ENCODE results near the gene CXXC5.

The CXXC5 gene

DNA sequence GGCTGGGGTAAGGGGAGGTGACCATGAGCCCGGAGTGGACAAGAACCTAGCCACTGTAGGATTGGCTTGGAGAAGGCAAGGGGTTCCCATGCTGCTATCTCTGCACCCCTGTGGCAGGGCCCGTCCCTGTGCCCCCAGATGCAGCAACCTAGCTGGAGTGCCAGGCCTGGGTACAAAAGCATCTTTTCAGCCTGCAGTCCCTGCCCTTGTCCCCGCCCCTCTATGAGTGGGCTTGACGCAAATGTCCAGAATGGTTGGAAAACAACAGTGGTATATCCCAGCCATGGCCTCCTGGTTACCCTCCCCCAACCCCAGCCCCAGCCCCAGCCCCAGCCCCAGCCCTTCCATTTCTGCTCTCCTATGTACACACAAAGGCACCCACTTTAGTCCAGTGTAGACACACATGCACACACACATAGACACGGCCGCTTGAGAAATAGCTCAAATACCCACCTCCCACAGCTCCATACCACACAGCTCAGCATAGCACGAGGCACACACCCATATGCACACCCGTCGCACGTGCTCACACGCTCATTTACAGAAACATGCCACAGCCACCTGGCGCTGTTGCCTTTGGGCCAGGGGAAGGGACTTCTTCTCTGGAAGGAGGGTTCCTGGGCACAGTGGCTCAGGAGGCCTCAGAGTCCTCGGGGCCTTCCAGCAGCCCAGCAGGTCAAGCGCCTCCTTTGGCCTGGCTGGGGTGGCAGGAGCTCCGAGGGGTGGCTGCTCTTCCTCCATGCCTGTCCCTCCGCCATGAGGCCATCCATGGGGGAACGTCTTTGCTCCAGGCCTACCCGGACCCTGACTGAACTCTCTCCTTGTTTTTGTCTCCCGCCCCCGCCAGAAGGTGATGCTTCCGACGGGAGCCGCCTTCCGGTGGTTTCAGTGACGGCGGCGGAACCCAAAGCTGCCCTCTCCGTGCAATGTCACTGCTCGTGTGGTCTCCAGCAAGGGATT, 34.1 kb downstream of the CXXC5 start:
- no peak for DNase-seq (ENCODE audit: low read depth)

DNA sequence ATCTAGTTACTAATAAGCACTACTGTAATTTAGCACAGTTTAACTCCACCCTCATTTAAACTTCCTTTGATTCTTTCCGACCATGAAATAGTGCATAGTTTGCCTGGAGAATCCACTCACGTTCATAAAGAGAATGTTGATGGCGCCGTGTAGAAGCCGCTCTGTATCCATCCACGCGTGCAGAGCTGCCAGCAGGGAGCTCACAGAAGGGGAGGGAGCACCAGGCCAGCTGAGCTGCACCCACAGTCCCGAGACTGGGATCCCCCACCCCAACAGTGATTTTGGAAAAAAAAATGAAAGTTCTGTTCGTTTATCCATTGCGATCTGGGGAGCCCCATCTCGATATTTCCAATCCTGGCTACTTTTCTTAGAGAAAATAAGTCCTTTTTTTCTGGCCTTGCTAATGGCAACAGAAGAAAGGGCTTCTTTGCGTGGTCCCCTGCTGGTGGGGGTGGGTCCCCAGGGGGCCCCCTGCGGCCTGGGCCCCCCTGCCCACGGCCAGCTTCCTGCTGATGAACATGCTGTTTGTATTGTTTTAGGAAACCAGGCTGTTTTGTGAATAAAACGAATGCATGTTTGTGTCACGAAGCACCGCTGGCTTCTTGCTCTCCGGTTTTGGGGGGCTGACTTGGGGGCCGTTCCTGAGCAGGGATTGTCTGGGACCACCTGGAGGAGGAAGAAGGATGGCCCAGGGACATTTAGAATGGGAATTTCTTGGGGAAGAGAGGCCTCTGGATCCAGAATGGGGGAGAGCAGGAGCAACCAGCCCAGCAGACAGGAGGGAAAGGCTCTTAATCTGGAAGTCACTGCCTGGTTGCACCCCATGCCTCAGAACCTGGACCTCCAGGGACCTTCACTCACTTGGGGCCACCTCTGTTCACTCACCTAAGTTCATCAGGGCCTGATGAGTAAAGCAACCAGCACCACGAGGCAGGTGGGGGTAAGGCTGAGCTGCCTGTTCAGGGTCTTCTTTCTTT, 35.4 kb downstream of the CXXC5 start:
- no peak for DNase-seq (ENCODE audit: low read depth)

DNA sequence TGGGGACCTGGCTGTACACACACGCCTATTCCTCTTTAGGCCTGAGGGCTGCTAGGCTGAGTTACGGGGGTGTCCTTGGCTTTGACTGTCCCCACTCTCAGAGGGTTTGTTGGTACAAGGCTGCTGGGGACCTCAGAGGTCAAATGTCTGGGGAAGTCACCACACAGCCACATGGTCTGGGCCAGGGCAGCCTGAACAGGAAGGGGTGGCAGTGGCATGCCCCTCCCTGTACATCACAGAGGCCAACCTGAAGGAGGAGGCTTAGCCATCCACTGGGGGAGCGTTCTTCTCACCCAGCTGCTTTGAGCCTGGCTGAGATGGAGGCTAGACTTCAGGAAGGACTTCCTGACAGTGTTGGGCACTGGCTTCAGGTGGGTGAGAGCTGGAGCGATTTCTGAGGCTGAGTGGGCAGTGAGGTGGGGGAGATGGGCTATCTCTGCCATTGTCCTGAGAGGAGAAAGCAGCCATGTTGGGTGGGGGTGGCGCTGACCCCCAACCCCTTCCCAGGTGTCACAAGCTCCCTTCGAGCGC, 36.3 kb downstream of the CXXC5 start:
- DNase-seq (ENCODE audit: low read depth), result no peak

DNA sequence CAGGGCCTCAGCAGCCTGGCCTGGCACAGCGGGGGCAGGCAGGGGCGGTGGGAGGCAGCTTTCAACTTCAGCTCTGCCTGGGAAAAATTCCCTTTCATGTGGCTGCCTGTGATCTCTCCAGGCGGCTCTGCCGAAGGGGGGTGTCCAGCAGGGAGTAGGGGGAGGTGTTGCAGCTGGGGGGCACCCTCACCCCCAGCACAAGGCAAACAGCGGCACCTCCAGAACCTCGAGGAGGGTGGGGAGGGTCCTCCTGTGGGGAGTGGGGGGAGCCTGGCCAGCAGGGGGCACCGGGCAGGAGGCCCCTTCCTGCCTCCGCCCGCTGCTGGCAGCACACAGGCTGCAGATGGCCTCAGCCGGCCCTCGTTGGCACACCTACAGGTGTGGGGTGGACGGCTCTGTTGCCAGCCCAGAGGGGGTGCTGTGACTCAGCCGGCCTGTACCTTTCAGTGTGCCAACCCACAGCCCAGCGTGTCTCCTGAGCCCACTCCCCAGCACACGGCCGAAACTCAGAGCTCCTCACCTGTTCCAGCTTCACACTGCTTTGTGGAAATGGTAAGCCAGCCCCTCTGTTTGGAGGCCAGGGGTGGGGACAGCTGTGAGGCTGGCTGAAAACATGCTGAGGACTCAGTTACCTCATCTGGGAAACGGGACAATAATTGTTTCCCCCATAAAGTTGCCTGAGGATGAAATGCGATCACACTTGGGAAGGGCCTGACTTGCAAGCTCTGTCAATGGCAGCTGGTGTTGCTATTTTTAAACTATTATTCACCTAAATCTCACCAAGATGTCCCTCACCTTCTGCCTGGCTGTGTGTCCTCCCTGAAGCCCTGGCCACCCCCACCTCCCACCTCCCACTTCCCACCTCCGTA, 37.0 kb downstream of the CXXC5 start:
- DNase-seq (ENCODE audit: low read depth), result no peak

DNA sequence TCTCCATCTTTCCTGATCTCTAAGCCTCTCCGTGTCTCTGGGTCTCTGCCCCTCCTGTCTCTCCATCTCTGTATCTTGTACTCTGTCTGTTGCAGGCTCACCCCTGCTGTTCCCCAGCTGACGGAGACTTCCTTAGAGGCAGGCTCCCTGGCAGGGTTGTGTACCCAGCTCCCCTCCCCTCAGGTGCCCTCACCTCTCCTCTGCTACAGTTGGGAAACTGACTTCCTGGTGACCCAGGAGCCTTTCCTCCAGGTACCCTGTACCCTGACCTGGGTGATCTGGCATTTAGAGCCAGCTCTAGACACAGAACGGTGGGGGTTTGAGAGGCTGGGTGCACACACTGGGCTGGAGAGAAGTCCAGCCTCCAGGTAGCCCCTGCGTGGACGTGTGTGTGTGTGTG, 37.7 kb downstream of the CXXC5 start:
- DNase-seq (ENCODE audit: low read depth), result no peak

DNA sequence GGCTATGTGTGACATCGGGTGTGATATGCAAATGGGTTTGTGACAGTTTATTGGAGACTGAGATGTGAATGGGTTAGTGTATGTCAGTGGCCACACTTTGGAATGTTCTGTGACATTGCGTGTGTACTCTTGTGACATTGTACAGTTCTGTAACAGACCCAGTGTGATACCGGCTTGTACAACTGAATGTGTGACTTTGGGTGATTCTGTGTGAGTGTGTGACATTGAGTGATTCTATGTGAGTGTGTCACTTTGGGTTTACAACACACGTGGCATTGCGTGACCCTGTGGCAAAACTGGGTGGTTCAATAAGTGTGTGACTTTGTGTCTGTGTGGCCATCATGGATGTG, 38.2 kb downstream of the CXXC5 start:
- no peak for DNase-seq (ENCODE audit: low read depth)

DNA sequence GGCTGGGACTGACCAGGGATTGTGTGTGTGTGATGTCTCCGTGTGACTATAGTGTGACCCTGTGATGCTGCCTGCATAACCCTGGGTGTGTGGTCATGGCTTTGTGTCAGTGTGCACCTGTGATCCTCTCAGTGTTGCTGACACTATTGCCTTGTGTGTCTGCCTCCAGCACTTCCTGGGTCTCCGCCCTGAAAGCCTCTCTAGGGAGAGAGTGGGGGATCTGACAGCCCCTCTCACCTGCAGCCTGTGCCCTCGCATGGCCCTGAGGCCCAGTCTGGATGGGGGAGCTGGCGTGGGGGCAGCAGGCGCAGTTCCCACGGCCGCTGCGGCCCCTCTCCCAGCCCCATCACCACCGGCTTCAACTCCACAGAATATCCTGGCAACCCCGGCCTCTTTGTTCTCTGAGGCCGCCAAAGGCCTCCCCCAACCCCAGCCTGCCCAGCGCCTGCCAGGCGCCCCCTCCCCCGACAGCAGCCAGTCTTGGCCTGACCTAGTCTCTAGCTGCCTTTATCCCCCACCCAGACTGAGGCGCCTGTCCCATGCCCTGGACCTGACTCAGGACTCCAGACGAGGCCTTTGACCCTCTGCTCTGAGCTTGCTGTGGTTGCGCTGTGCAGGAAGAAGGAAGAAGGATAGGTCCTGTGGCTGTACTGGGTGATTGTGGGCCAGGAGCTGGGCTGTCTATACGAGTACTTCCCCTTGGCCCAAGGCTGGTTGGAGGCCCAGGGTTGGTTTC, 38.7 kb downstream of the CXXC5 start:
- DNase-seq (ENCODE audit: low read depth), result no peak

DNA sequence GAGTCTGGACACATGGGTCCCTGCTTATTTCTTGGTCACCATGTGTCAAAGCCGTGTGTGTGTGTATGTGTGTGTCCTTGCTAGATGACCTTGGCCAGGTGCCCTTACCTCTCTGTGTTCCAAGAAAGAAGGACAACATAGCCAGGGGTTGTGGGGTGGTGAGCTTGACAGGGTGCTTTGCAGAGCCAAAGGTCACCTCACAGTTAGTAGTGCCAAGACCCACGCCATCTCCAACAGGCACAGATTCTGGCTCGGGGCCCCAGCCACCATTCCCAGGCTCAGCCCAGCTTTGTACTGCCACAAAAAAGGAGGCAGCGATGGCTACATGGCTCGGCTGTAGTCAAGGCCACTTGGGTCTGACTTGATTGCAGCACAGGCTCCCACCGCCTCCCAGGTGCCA, 39.5 kb downstream of the CXXC5 start:
- no peak for DNase-seq (ENCODE audit: low read depth)

DNA sequence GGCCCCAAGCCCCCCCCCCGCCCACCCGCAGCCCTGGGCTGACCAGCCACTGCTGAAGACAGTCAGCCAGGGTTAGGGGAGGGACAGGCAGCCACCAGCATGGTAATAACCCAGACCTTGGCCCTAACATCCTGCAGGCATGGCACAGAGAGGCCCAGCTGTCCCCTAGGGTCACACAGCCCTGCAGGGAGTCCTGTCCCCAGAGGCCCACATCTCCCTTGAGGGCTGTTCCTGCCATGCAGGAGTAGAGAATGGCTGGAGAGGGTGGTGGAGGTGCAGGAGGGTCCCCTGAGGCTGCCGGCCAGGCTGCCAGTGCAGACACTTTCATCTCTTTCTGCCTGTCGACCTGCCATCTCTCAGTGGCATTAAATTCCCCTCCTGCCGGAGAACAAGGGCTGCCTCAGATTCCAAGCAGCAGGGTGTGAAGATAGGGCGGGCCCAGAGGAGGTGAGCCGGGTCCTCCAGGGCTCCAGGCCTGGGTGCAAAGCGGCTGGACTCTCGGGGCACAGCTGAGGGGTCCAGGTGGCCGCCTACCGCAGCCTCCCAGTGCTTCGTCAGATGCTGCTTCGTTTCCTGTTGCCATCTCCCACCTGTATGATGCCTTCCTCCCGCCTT, 40.0 kb downstream of the CXXC5 start:
- DNase-seq (ENCODE audit: low read depth), result no peak

DNA sequence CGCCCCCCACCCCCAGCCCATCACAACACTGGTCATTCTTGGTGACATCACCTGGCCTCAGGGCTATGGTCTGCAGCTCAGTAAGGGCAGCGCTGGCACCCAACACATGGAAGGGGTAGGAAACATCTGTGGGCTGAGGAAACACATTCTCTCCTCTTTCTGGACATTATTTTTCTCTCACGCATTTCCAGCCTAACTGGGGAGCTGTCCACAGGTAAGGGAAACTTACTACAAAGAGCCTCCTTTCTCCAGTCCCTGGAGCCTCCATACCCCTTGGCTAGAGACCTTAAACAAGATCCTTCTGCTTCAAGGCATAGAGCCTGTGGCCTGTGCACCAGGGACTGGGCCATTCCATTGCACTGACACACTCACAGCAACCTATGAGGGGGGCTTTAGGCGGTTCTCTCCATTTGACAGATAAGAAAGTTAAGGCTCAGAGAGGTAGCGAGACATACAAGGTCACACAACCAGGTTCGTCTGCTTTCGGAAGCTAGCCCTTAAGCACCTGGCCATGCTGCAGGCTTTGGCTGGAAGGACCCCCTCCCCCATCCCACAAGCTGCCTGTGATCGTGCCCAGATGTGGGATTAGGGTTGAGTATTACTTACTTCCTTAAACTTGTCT, 40.7 kb downstream of the CXXC5 start:
- no peak for DNase-seq (ENCODE audit: low read depth)

DNA sequence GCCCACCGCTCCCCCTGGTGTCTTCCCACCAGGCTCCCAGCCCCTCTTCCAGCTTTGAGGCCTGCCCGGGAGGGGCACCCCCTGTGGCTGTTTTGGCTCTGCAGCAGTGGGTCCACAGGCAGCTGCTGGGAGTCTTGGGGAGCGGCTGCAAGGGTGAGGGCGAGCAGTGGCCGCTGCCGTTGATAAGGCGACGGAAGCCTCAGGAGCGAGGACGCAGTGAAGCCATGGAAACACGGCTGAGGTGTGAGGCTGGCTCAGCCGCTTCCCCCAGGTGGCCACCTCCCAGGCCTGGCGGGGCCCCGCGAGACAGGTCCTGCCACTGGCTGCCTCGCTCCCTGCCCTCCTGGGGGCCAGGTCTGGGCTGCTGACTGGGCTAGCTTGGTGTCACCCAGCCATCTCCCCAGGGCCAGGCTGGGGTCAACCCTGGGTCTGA, 41.5 kb downstream of the CXXC5 start:
- DNase-seq (ENCODE audit: low read depth), result no peak

DNA sequence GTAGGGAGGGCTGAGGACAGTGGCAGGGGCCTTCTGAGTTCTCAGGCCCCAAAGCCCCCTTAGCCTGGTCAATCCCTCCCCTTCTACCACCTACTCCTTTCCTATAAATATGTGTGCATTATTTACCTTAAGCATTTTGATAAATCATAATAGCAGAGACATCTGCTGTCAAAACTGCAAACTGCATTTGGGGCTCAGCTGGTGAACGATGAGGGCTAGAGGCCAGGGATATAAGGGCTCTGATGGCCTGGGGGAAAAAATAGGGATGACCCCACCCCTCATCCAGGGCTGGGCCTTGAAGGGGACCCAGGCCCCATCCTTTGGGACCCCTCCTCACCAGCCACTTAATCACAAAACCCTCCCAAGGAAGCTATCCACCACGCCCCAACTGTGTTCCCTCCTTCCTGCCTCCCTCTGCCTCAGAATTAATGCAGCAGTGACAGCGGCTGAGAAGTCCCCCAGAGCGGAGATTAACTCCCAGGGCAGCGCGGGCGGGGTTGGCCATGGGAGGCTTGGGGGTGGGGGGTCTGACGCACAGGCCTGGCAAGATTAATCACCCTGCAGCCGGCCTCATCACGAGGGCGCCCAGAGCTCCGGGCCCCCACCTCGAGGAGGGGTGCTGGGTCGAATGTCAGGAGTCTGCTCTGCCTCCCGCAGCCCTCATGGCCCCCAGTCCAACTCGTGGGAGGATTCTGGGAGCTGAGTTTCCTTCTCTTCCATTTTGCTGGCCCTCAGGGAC, 42.1 kb downstream of the CXXC5 start:
- DNase-seq (ENCODE audit: low read depth), result no peak

DNA sequence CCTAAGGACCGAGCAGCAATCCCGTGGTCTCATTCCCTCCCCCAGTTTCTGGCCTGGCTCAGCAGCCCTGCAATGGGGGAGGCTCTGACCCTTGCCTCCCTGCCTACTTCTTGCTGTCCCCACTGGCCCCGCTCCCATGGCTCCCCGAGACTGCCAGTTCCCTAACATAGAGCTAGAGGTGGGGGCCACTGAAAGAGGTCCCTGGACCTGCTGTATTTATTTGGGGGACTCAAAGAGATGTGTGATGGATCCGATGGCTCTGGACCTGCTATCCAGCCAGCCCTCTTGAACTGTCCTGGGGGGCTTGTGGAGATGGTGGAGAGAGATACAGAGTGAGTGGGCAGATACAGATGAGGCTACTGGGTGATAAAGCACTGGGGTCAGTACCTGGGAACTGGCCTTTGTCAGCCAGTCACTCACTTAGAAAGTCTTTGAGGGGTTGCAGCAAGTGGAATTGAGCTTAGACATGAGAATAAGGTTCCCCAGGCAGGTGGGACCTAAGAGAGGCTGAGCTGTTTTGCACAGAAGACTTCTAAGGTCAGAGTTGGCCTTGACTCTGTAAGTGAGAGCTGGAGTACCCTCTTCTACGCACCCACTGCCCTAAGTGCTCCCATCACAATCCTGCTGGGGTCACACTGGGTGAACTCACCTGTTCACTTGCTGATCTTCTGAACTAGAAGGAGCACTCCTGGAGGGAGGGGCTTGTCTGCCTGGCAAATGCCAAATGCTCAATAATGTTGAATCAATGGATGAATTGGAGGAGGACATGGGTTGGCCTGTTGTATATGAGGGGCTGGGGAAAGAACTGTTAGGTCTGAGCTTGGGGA, 42.9 kb downstream of the CXXC5 start:
- DNase-seq (ENCODE audit: low read depth), result no peak

DNA sequence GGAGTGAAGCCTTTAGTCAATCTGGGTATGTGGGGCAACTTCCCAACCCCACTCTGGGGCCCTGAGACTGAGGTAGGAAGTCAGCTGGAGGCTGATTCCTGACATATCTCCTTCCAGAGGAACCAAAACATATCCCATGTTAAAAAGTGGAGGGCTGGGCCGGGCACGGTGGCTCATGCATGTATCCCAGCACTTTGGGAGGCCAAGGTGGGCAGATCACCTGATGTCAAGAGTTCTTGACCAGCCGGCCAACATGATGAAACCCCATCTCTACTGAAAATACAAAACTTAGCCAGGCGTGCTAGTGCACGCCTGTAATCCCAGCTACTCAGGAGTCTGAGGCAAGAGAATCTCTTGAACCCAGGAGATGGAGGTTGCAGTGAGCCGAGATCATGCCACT, 44.0 kb downstream of the CXXC5 start:
- DNase-seq (ENCODE audit: low read depth), result no peak

DNA sequence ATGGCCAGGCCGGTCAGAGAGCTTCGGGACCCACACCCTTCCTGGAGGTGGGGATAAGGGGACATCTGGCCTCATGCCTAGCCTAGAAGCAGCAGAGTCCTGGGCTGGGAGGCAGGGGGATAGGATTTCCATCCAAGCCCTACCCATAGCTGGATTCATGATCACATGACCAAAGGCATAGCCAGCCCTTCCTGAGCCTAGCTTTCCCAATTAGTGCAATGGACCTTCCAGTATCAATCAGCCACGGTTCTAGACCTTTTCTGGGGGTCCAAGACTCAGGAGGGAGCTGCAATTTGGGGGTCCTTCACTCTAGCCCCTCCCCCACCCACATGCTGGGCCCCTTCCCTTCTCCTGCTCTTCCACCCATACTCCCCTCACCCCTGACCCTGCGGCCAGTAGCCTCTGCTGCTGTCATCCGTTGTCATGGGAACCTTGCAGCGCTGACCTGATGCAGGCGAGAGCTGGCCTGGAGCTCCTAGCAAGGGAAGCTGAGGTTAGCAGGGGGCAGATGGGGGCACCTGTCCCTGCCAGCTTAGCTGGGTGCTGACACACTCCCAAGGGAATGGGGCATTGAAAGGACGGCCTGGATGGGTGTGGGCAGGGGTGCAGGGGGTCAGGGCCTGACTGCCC, 44.6 kb downstream of the CXXC5 start:
- no peak for DNase-seq (ENCODE audit: low read depth)

DNA sequence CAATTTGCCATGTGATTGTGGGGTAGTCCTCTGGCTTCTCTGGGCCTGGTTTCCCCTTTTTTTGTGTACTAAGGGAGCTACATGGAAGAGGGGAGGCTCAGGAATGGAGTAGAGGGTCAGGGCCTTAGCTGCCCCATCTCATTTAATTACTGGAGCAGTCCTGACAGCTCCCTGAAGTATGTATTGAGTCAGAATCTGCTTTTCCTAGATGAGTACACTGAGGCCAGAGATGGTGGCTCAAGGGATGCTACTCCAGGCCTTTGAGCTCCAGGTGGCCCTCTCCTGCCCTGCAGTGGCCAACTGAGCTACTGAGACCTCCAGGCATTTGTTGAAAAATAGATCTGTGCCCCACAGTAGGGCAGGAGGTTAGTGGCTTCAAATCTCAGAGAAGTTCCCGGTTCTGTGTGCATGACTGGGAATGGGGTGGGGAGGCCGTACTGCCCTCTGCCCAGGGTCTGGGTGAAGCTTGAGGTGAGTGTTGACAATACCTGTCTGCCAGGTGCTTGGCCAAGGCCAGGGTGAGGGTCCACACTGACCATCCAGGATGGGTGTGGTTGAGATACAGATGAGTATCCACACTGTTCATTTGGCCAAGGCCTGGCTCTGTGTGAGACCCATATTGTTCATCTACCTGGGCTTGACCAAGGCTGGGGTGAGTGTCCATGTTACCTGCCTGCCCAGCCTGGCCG, 45.7 kb downstream of the CXXC5 start:
- no peak for DNase-seq (ENCODE audit: low read depth)

DNA sequence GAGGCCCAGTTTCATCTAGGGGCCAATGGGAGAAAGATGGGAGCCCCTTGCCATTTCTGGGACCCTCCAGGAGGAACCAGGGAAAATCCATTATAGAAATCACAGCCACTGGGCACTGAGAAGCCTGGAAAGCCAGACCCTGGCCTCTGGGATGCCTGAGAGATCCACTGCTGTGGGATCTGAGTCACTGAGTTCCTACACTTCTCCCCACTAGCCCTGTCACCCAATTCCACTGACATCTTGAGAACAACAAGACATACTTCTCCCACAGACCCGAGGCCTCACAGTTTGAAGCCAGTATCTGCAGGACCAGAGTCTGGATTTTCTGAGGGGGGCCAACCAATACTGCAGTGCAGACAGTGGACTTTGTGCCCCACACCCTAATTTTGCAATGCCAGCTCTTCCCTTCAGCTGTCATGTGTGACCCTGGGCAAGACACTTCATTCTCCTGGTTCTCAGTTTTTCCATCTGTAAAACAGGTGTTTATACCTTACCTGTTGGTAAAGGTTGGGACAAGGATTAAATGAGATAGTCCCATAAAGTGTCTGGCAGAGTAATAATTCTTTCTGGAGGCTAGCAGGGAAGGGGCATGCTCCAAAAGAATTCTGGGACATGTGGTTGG, 46.5 kb downstream of the CXXC5 start:
- no peak for DNase-seq (ENCODE audit: low read depth)
